Gastrocnemius medialis (tissue), 4 donors: Measurements from ENCODE around the gene ST6GALNAC6.

Source experiments
- CTCF ChIP-seq, 5 experiments: fragments of 450-650 bp in 3 of 5; fragments of 200-600 bp in 2 of 5; sonication (generic) in 2 of 5; IDR thresholded peaks in 4 of 5; conservative IDR thresholded peaks in 1 of 5; 1 replicate in 4 of 5; 2 replicates in 1 of 5; pipeline ENCODE4 v1.5.1; 2016 to 2019; ENCODE audit warnings: antibody characterized with exemption in 5 of 5, mild to moderate bottlenecking in 3 of 5, moderate library complexity in 3 of 5
- POLR2A ChIP-seq, 2 donors: fragments of 450-650 bp; IDR thresholded peaks; one replicate each; pipeline ENCODE4 v1.6.1; 2017; ENCODE audit warnings: antibody characterized with exemption in 2 of 2, mild to moderate bottlenecking in 2 of 2, moderate library complexity in 2 of 2

- TF ChIP-seq CTCF (IDR thresholded peaks at IDR 0.05 in 4 of 5, conservative IDR thresholded peaks at IDR 0.05 in 1 of 5) (no peak), POLR2A (IDR thresholded peaks at IDR 0.05) (no peak)
These were observed 3.6 kb downstream of the ST6GALNAC6 start for GRCh38 chr9:127895811-127896210.
